ENCODE measurements around the gene GLG1.

The GLG1 gene

GRCh38 chr16:74499114-74499513 is 107.8 kb downstream of the GLG1 start:
- TF ChIP-seq TAF1 (IDR thresholded peaks at IDR 0.05; ENCODE audit: low read depth, low read length): no peak
- no peak for TF ChIP-seq POLR2A (IDR thresholded peaks at IDR 0.05; ENCODE audit: low read depth, low read length)
- no peak for TF ChIP-seq POLR2AphosphoS5 (IDR thresholded peaks at IDR 0.05; ENCODE audit: low read depth, low read length)
- TF ChIP-seq PAX5 (IDR thresholded peaks at IDR 0.05; ENCODE audit: insufficient read depth, low read length, severe bottlenecking): no peak
- no peak for FAIRE-seq
- DNase-seq (ENCODE audit: insufficient read length, low spot score): no peak

GRCh38 chr16:74497761-74498160 is 109.2 kb downstream of the GLG1 start:
- FAIRE-seq: no peak

GRCh38 chr16:74496054-74496453 is 110.9 kb downstream of the GLG1 start:
- no peak for TF ChIP-seq POLR2A (IDR thresholded peaks at IDR 0.05; ENCODE audit: low read depth, low read length)
- no peak for DNase-seq (ENCODE audit: insufficient read length, low spot score)
- FAIRE-seq: no peak

More at GRCh38 chr16:74497761-74498160, 109.2 kb downstream of the GLG1 start:
- TF ChIP-seq POLR2AphosphoS5 (IDR thresholded peaks at IDR 0.05; ENCODE audit: low read depth, low read length): no peak
- TF ChIP-seq POU2F2 (IDR thresholded peaks at IDR 0.05; ENCODE audit: low read depth, low read length): no peak
- TF ChIP-seq POLR2A (IDR thresholded peaks at IDR 0.05; ENCODE audit: low read depth, low read length): no peak
- TF ChIP-seq SPI1 (IDR thresholded peaks at IDR 0.05; ENCODE audit: low read depth, low read length): no peak
- no peak for TF ChIP-seq TAF1 (IDR thresholded peaks at IDR 0.05; ENCODE audit: low read depth, low read length)
- no peak for TF ChIP-seq PAX5 (IDR thresholded peaks at IDR 0.05; ENCODE audit: insufficient read depth, low read length, severe bottlenecking)
- DNase-seq (ENCODE audit: insufficient read length, low spot score): no peak

- TF ChIP-seq TAF1 (IDR thresholded peaks at IDR 0.05; ENCODE audit: low read depth, low read length): no peak
- no peak for TF ChIP-seq SPI1 (IDR thresholded peaks at IDR 0.05; ENCODE audit: low read depth, low read length)
- TF ChIP-seq POLR2A (IDR thresholded peaks at IDR 0.05; ENCODE audit: low read depth, low read length): no peak
- TF ChIP-seq PAX5 (IDR thresholded peaks at IDR 0.05; ENCODE audit: insufficient read depth, low read length, severe bottlenecking): no peak
- no peak for DNase-seq (ENCODE audit: insufficient read length, low spot score)
- FAIRE-seq: no peak
Observed at GRCh38 chr16:74492976-74493375, 113.9 kb downstream of the GLG1 start.

GRCh38 chr16:74487634-74488495 is 119.0 kb downstream of the GLG1 start:
- FAIRE-seq (peak; percentile 40), DNase-seq (ENCODE audit: insufficient read length, low spot score) (no peak)
- TF ChIP-seq TAF1 (IDR thresholded peaks at IDR 0.05; ENCODE audit: low read depth, low read length) (no peak), POLR2AphosphoS5 (IDR thresholded peaks at IDR 0.05; ENCODE audit: low read depth, low read length) (no peak), POU2F2 (IDR thresholded peaks at IDR 0.05; ENCODE audit: low read depth, low read length) (no peak), POLR2A (IDR thresholded peaks at IDR 0.05; ENCODE audit: low read depth, low read length) (no peak), SPI1 (IDR thresholded peaks at IDR 0.05; ENCODE audit: low read depth, low read length) (no peak), PAX5 (IDR thresholded peaks at IDR 0.05; ENCODE audit: insufficient read depth, low read length, severe bottlenecking) (no peak)

GRCh38 chr16:74485916-74486315 is 121.0 kb downstream of the GLG1 start:
- FAIRE-seq: no peak
- TF ChIP-seq POLR2AphosphoS5 (IDR thresholded peaks at IDR 0.05; ENCODE audit: low read depth, low read length) (no peak), SPI1 (IDR thresholded peaks at IDR 0.05; ENCODE audit: low read depth, low read length) (no peak), POU2F2 (IDR thresholded peaks at IDR 0.05; ENCODE audit: low read depth, low read length) (no peak), POLR2A (IDR thresholded peaks at IDR 0.05; ENCODE audit: low read depth, low read length) (no peak), PAX5 (IDR thresholded peaks at IDR 0.05; ENCODE audit: insufficient read depth, low read length, severe bottlenecking) (no peak), TAF1 (IDR thresholded peaks at IDR 0.05; ENCODE audit: low read depth, low read length) (no peak)
- DNase-seq (ENCODE audit: insufficient read length, low spot score): no peak

GRCh38 chr16:74480150-74481029 is 126.5 kb downstream of the GLG1 start:
- TF ChIP-seq SPI1 (IDR thresholded peaks at IDR 0.05; ENCODE audit: low read depth, low read length) (no peak), TAF1 (IDR thresholded peaks at IDR 0.05; ENCODE audit: low read depth, low read length) (no peak), POU2F2 (IDR thresholded peaks at IDR 0.05; ENCODE audit: low read depth, low read length) (no peak), POLR2A (IDR thresholded peaks at IDR 0.05; ENCODE audit: low read depth, low read length) (no peak), POLR2AphosphoS5 (IDR thresholded peaks at IDR 0.05; ENCODE audit: low read depth, low read length) (no peak), PAX5 (IDR thresholded peaks at IDR 0.05; ENCODE audit: insufficient read depth, low read length, severe bottlenecking) (no peak)
- FAIRE-seq (no peak), DNase-seq (ENCODE audit: insufficient read length, low spot score) (no peak)

GRCh38 chr16:74477226-74477625 is 129.7 kb downstream of the GLG1 start:
- TF ChIP-seq TAF1 (IDR thresholded peaks at IDR 0.05; ENCODE audit: low read depth, low read length) (no peak), POLR2A (IDR thresholded peaks at IDR 0.05; ENCODE audit: low read depth, low read length) (no peak)
- FAIRE-seq: no peak
- no peak for DNase-seq (ENCODE audit: insufficient read length, low spot score)

GRCh38 chr16:74474416-74474815 is 132.5 kb downstream of the GLG1 start:
- TF ChIP-seq POU2F2 (IDR thresholded peaks at IDR 0.05; ENCODE audit: low read depth, low read length) (no peak), POLR2AphosphoS5 (IDR thresholded peaks at IDR 0.05; ENCODE audit: low read depth, low read length) (no peak), TAF1 (IDR thresholded peaks at IDR 0.05; ENCODE audit: low read depth, low read length) (no peak), POLR2A (IDR thresholded peaks at IDR 0.05; ENCODE audit: low read depth, low read length) (no peak), SPI1 (IDR thresholded peaks at IDR 0.05; ENCODE audit: low read depth, low read length) (no peak), PAX5 (IDR thresholded peaks at IDR 0.05; ENCODE audit: insufficient read depth, low read length, severe bottlenecking) (no peak)
- FAIRE-seq (no peak), DNase-seq (ENCODE audit: insufficient read length, low spot score) (no peak)

Measured in GM12891 (cell line).